ENCODE measurements around the gene SMIM3.
"Not testable (repeated sequence)": the region's sequence is repeated elsewhere in the genome, so short reads cannot be mapped to it uniquely, and the experiment has no call there.

The SMIM3 gene, protein sequence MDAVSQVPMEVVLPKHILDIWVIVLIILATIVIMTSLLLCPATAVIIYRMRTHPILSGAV

DNA sequence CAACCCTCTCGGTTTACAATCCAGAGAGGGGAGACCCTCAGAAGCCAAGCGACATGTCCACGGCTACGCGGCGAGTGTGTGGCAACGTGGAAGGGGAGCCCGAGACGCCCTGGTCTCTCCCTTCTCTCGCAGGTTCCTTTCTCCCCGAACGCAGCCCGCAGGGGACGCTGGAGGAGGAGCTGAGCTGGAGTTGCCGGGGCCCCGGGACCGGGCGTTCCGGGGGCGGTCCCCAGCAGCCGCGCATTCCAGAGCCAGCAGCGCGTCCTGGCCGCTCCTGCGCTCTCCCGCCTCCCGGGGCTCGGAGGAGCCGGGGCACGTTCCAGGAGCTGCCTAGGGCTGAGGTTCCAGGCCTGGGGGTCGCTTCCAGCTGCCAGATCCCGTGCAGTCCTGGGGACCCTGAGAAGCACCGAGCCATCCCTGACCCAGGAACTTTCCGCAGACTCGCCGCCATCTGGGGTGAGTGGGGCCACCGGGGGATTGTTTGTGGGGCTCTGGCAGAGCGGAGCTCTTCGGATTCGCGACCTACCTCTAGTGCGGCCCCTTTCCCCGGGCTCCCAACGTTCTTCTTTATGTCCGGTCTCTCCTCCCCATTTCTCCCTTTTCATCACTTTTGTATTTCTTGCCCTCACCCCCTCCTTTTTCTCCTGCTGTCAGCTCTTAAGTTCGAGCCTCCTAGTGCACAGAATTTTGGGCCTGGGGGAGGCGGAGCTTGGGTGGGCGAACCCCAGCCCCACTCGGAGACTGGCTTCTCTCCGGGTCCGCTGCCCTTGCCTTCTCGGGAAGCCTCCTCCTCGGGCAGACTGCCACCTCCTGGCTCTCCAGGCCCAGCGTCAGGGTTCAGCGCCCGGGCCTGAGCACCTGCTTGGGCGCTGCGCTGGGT, at the start of gene SMIM3:
Gene SMIM3, plus strand, starts transcription at position 241 of the 880 bp plus-strand sequence. CDS start 16,684 bp downstream, outside the sequence.
- Histone ChIP-seq H3K4me3 (ENCODE audit: low read length) (peak within 1 kb of the TSS; percentile 85), H3K36me3 (ENCODE audit: control insufficient read depth, insufficient read depth, low read length) (no peaks in the 10 kb centered on the region), H3K9ac (ENCODE audit: low read length) (peak within 1 kb of the TSS; percentile 78), H3K27ac (ENCODE audit: low read depth, low read length) (peak within 1 kb of the TSS; percentile 91), H3K4me1 (ENCODE audit: control insufficient read depth, insufficient read depth, low read length) (peaks cover 43% of the 10 kb centered on the region), H3K27me3 (ENCODE audit: control insufficient read depth, insufficient read depth, low read length) (no peaks in the 10 kb centered on the region)

- Histone ChIP-seq H3K27me3 (ENCODE audit: control insufficient read depth, insufficient read depth, low read length) (no peaks in the 10 kb centered on the region), H3K36me3 (ENCODE audit: control insufficient read depth, insufficient read depth, low read length) (peaks cover 22% of the 10 kb centered on the region), H3K4me1 (ENCODE audit: control insufficient read depth, insufficient read depth, low read length) (no peaks in the 10 kb centered on the region), H3K9ac (ENCODE audit: low read length) (no peak overlapping the region), H3K27ac (ENCODE audit: low read depth, low read length) (no peak overlapping the region), H3K4me3 (ENCODE audit: low read length) (no peak overlapping the region)
Measured at GRCh38 chr5:150729859-150730258, 48.7 kb upstream of the SMIM3 start.

- H3K9ac ChIP-seq (ENCODE audit: low read length): no peak overlapping the region
- no peaks in the 10 kb centered on the region for H3K4me1 ChIP-seq (ENCODE audit: control insufficient read depth, insufficient read depth, low read length)
- H3K4me3 ChIP-seq (ENCODE audit: low read length): no peak overlapping the region
- H3K27ac ChIP-seq (ENCODE audit: low read depth, low read length): no peak overlapping the region
- peaks cover 22% of the 10 kb centered on the region for H3K36me3 ChIP-seq (ENCODE audit: control insufficient read depth, insufficient read depth, low read length)
- H3K27me3 ChIP-seq (ENCODE audit: control insufficient read depth, insufficient read depth, low read length): no peaks in the 10 kb centered on the region
Measured at GRCh38 chr5:150731669-150732242, 46.8 kb upstream of the SMIM3 start.

- no peaks in the 10 kb centered on the region for H3K27me3 ChIP-seq (ENCODE audit: control insufficient read depth, insufficient read depth, low read length)
- H3K36me3 ChIP-seq (ENCODE audit: control insufficient read depth, insufficient read depth, low read length): peaks cover 18% of the 10 kb centered on the region
- H3K4me1 ChIP-seq (ENCODE audit: control insufficient read depth, insufficient read depth, low read length): no peaks in the 10 kb centered on the region
- H3K4me3 ChIP-seq (ENCODE audit: low read length): no peak overlapping the region
- H3K27ac ChIP-seq (ENCODE audit: low read depth, low read length): no peak overlapping the region
- H3K9ac ChIP-seq (ENCODE audit: low read length): no peak overlapping the region
Measured at GRCh38 chr5:150734579-150735384, 43.8 kb upstream of the SMIM3 start.

GRCh38 chr5:150738862-150739261, 39.7 kb upstream of the SMIM3 start:
- no peak overlapping the region for H3K27ac ChIP-seq (ENCODE audit: low read depth, low read length)
- H3K36me3 ChIP-seq (ENCODE audit: control insufficient read depth, insufficient read depth, low read length): no peaks in the 10 kb centered on the region
- no peaks in the 10 kb centered on the region for H3K4me1 ChIP-seq (ENCODE audit: control insufficient read depth, insufficient read depth, low read length)
- H3K27me3 ChIP-seq (ENCODE audit: control insufficient read depth, insufficient read depth, low read length): no peaks in the 10 kb centered on the region
- H3K9ac ChIP-seq (ENCODE audit: low read length): no peak overlapping the region
- H3K4me3 ChIP-seq (ENCODE audit: low read length): no peak overlapping the region

GRCh38 chr5:150740992-150741391, 37.6 kb upstream of the SMIM3 start:
- Histone ChIP-seq H3K9ac (ENCODE audit: low read length) (no peak overlapping the region), H3K27ac (ENCODE audit: low read depth, low read length) (no peak overlapping the region), H3K36me3 (ENCODE audit: control insufficient read depth, insufficient read depth, low read length) (no peaks in the 10 kb centered on the region), H3K4me1 (ENCODE audit: control insufficient read depth, insufficient read depth, low read length) (no peaks in the 10 kb centered on the region), H3K27me3 (ENCODE audit: control insufficient read depth, insufficient read depth, low read length) (no peaks in the 10 kb centered on the region), H3K4me3 (ENCODE audit: low read length) (no peak overlapping the region)

GRCh38 chr5:150742455-150743141, 36.0 kb upstream of the SMIM3 start:
- H3K4me1 ChIP-seq (ENCODE audit: control insufficient read depth, insufficient read depth, low read length); H3K27ac ChIP-seq (ENCODE audit: low read depth, low read length); H3K4me3 ChIP-seq (ENCODE audit: low read length); H3K27me3 ChIP-seq (ENCODE audit: control insufficient read depth, insufficient read depth, low read length); H3K9ac ChIP-seq (ENCODE audit: low read length); H3K36me3 ChIP-seq (ENCODE audit: control insufficient read depth, insufficient read depth, low read length): not testable (repeated sequence)

GRCh38 chr5:150743142-150743488, 35.4 kb upstream of the SMIM3 start:
- H3K36me3 ChIP-seq (ENCODE audit: control insufficient read depth, insufficient read depth, low read length); H3K9ac ChIP-seq (ENCODE audit: low read length); H3K27me3 ChIP-seq (ENCODE audit: control insufficient read depth, insufficient read depth, low read length); H3K4me3 ChIP-seq (ENCODE audit: low read length); H3K27ac ChIP-seq (ENCODE audit: low read depth, low read length); H3K4me1 ChIP-seq (ENCODE audit: control insufficient read depth, insufficient read depth, low read length): not testable (repeated sequence)

DNA sequence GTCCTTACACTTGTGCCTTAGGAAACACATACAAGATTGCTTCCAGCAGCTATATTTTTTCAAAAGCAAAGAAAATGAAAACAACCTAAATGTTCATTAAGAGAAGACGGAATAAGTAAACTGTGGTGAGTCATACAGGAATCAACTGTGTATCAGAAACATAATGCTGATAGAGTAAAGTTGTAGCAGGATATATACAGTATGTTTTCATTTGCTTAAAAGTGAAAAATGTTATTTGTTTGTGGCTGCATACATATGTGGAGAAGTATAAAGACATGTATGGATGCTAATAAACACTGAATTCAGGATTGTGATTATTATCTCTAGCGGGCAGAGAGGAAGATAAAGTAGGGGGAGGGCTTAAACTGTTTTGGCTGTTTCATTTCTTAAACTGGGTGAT, 28.1 kb upstream of the SMIM3 start:
- H3K36me3 ChIP-seq (ENCODE audit: control insufficient read depth, insufficient read depth, low read length): no peaks in the 10 kb centered on the region
- no peaks in the 10 kb centered on the region for H3K27me3 ChIP-seq (ENCODE audit: control insufficient read depth, insufficient read depth, low read length)
- H3K4me1 ChIP-seq (ENCODE audit: control insufficient read depth, insufficient read depth, low read length): no peaks in the 10 kb centered on the region
- no peak overlapping the region for H3K9ac ChIP-seq (ENCODE audit: low read length)
- no peak overlapping the region for H3K27ac ChIP-seq (ENCODE audit: low read depth, low read length)
- H3K4me3 ChIP-seq (ENCODE audit: low read length): no peak overlapping the region

DNA sequence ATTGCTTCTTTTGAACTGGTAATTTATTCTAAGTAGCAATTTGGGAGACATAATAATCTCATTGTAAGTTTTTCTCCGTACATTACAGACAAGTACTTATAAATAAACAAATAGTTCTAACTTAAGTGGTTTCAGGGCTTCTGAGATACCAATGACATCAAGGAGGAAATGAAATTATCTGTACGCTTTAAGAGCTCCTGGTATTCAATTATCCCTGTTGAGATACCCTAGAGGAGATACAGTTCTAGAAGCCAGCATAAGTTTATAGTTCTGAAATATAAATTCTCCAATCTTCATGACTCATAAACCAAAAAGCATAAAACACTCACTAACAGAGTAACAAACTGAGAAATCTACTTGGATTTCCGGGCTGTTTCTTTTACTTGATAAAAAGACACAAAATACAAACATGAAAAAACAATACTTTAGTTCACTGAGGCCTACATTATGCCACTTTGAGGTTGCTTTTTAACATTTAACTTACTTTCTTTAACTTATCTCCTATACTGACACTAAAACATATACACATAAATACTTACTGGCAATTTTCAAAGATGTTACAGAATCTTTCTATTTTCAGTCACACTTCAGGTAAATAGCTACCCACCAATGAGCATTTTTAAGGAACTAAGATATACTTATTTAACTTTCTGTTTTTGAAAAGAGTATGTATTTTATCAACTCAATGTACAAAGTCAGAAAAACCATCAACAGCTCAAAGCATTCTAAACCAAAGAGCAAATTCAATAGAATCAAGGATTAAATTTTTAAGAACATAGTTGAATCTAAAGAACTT, 27.3 kb upstream of the SMIM3 start:
- no peak overlapping the region for H3K4me3 ChIP-seq (ENCODE audit: low read length)
- no peak overlapping the region for H3K9ac ChIP-seq (ENCODE audit: low read length)
- H3K27ac ChIP-seq (ENCODE audit: low read depth, low read length): no peak overlapping the region
- no peaks in the 10 kb centered on the region for H3K4me1 ChIP-seq (ENCODE audit: control insufficient read depth, insufficient read depth, low read length)
- H3K36me3 ChIP-seq (ENCODE audit: control insufficient read depth, insufficient read depth, low read length): no peaks in the 10 kb centered on the region
- H3K27me3 ChIP-seq (ENCODE audit: control insufficient read depth, insufficient read depth, low read length): no peaks in the 10 kb centered on the region

- no peak overlapping the region for H3K27ac ChIP-seq (ENCODE audit: low read depth, low read length)
- H3K4me1 ChIP-seq (ENCODE audit: control insufficient read depth, insufficient read depth, low read length): peaks cover 6% of the 10 kb centered on the region
- H3K36me3 ChIP-seq (ENCODE audit: control insufficient read depth, insufficient read depth, low read length): no peaks in the 10 kb centered on the region
- no peak overlapping the region for H3K9ac ChIP-seq (ENCODE audit: low read length)
- H3K27me3 ChIP-seq (ENCODE audit: control insufficient read depth, insufficient read depth, low read length): no peaks in the 10 kb centered on the region
- H3K4me3 ChIP-seq (ENCODE audit: low read length): no peak overlapping the region
Measured at GRCh38 chr5:150753463-150753862, 25.1 kb upstream of the SMIM3 start.

Measured in rectal smooth muscle tissue (tissue), 1 donor.